Measurements from ENCODE around the gene PTP4A2.

DNA sequence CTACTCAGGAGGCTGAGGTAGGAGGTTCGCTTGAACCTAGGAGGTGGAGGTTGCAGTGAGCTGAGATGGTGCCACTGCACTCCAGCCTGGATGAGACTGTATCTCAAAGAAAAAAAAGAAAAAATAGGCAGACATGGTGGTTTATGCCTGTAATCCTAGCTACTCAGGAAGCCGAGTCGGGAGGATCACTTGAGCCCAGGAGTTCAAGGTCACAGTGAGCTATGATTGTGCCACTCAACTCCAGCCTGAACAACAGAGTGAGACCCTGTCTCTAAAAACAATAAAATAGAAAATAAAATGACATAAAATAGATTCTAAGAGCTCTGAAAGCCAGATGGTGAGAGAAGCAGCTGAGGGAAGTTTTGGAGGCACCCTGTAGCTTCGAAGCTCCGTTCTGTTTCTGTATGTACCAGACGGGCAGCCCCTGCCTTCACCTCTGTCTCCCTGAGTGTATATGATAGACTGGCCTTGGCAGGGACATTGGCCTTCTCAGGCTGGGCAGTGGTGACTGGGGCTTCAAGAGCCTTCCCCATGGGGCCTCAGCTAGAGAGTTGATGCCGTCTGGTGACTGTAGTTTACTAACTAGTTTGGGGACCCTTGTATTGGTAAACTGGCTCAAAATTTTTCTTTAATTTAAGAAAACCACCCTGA, 68.0 kb downstream of the PTP4A2 start:
- TF ChIP-seq YBX1 (IDR thresholded peaks at IDR 0.05) (no peak), NR2C2 (IDR thresholded peaks at IDR 0.05; ENCODE audit: borderline replicate concordance, control insufficient read depth, insufficient read length, low read depth) (no peak), NFYA (IDR thresholded peaks at IDR 0.05; ENCODE audit: borderline replicate concordance, low read depth, low read length) (no peak), POLR2AphosphoS5 (IDR thresholded peaks at IDR 0.05; ENCODE audit: low read length) (no peak), GABPA (IDR thresholded peaks at IDR 0.05; ENCODE audit: low read depth) (no peak), SMC3 (IDR thresholded peaks at IDR 0.05; ENCODE audit: borderline replicate concordance, low read length) (no peak)
- TF ChIP-seq, protein P1, sequence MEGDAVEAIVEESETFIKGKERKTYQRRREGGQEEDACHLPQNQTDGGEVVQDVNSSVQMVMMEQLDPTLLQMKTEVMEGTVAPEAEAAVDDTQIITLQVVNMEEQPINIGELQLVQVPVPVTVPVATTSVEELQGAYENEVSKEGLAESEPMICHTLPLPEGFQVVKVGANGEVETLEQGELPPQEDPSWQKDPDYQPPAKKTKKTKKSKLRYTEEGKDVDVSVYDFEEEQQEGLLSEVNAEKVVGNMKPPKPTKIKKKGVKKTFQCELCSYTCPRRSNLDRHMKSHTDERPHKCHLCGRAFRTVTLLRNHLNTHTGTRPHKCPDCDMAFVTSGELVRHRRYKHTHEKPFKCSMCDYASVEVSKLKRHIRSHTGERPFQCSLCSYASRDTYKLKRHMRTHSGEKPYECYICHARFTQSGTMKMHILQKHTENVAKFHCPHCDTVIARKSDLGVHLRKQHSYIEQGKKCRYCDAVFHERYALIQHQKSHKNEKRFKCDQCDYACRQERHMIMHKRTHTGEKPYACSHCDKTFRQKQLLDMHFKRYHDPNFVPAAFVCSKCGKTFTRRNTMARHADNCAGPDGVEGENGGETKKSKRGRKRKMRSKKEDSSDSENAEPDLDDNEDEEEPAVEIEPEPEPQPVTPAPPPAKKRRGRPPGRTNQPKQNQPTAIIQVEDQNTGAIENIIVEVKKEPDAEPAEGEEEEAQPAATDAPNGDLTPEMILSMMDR (IDR thresholded peaks at IDR 0.05 in 2 of 3, conservative IDR thresholded peaks at IDR 0.05 in 1 of 3; ENCODE audit: control insufficient read depth in 2 of 3, extremely low read depth in 1 of 3, insufficient read depth in 1 of 3, low read depth in 3 of 3, low read length in 3 of 3), result no peak

Measured in GM12878 (cell line).